ENCODE data around the gene LDHB.

GRCh38 chr12:21643758-21644157 lies 13.9 kb downstream of the LDHB start:
- no peak for TF ChIP-seq ZNF202 (tag by site-specific recombination; IDR thresholded peaks at IDR 0.05; ENCODE audit: borderline replicate concordance)
- TF ChIP-seq ZNF510 (tag by site-specific recombination; IDR thresholded peaks at IDR 0.05; ENCODE audit: insufficient replicate concordance): no peak
- TF ChIP-seq ZNF416 (tag by site-specific recombination; IDR thresholded peaks at IDR 0.05): no peak
